PC-9 (cell line): ENCODE measurements around the gene HMGN4. TPM values are rescaled to one million over a fixed set of nuclear protein-coding genes. Genes with fewer than 3 reads are reported as not detected.
A peak's percentile ranks its signal among the peaks of the same experiment; 100 is the strongest.

Experiments
- BruUV-seq: library from RNA; stranded (reverse); fragments of 400-500 nt; replicated peaks from 2 replicates; lab custom pipeline; 2021; lab: Mats Ljungman, UMichigan
- CTCF ChIA-PET: fragments of 300-600 bp; sonication (Branson Sonifier 250); formaldehyde crosslinking; loops from one replicate; lab custom pipeline; 2022; ENCODE audit warnings: antibody characterized with exemption; lab: Charles Lee
- POLR2A ChIA-PET: fragments of 300-600 bp; sonication (Branson Sonifier 250); formaldehyde crosslinking; loops from one replicate; lab custom pipeline; 2022; ENCODE audit warnings: antibody characterized with exemption; ENCODE audit not compliant: unreplicated experiment; lab: Charles Lee
- DNase-seq, 2 experiments: peaks; one replicate each; pipeline versions ENCODE4 v3.0.0 to v3.0.0-alpha.2; 2015 to 2022; ENCODE audit warnings: mixed read lengths in 1 of 2
- H2AFZ ChIP-seq: fragments of 200-600 bp; sonication (generic); 2 replicates; pipeline ENCODE4 v1.8.1; 2017; ENCODE audit warnings: antibody characterized with exemption
- H3F3A ChIP-seq: fragments of 200-600 bp; sonication (generic); 2 replicates; pipeline ENCODE4 v1.8.1; 2017; ENCODE audit warnings: antibody characterized with exemption, mild to moderate bottlenecking, low read depth; ENCODE audit not compliant: insufficient read depth
- H3K27ac ChIP-seq: fragments of 200-600 bp; sonication (generic); 2 replicates; pipeline ENCODE4 v1.6.1; 2016; ENCODE audit warnings: mixed run types
- H3K27me3 ChIP-seq: fragments of 200-600 bp; sonication (generic); 2 replicates; pipeline ENCODE4 v1.6.1; 2016; ENCODE audit warnings: low read depth, mixed run types; ENCODE audit not compliant: insufficient read depth
- H3K36me3 ChIP-seq: fragments of 200-600 bp; sonication (generic); 2 replicates; pipeline ENCODE4 v1.6.1; 2016; ENCODE audit warnings: low read depth, mixed run types
- H3K4me1 ChIP-seq: fragments of 200-600 bp; sonication (generic); replicated peaks from 2 replicates; pipeline ENCODE4 v1.6.1; 2016; ENCODE audit warnings: mixed run types; ENCODE audit not compliant: insufficient read depth
- H3K4me2 ChIP-seq: fragments of 200-600 bp; sonication (generic); 2 replicates; pipeline ENCODE4 v1.6.1; 2017; ENCODE audit warnings: mixed run types
- H3K4me3 ChIP-seq: fragments of 200-600 bp; sonication (generic); 2 replicates; pipeline ENCODE4 v1.6.1; 2016; ENCODE audit warnings: mixed run types
- H3K79me2 ChIP-seq: fragments of 200-600 bp; sonication (generic); 2 replicates; pipeline ENCODE4 v1.6.1; 2017; ENCODE audit warnings: low read depth, mixed run types
- H3K9me2 ChIP-seq: fragments of 200-600 bp; sonication (generic); 2 replicates; pipeline ENCODE4 v1.8.1; 2017; ENCODE audit warnings: mild to moderate bottlenecking; ENCODE audit not compliant: insufficient read depth
- H3K9me3 ChIP-seq: fragments of 200-600 bp; sonication (generic); 2 replicates; pipeline ENCODE4 v1.8.1; 2016; ENCODE audit warnings: low read depth; ENCODE audit not compliant: insufficient read depth
- H4K20me1 ChIP-seq: fragments of 200-600 bp; sonication (generic); 2 replicates; pipeline ENCODE4 v1.8.1; 2017; ENCODE audit not compliant: insufficient read depth
- EZH2 ChIP-seq: fragments of 200-600 bp; sonication (generic); IDR thresholded peaks from 2 replicates; pipeline ENCODE4 v1.8.0; 2017; ENCODE audit warnings: antibody characterized with exemption, low read depth
- intact Hi-C: fragments of 100-400 bp; cut with micrococcal nuclease; formaldehyde crosslinking; loops from one replicate; pipeline ENCODE4 v1.10.0; 2022; ENCODE audit not compliant: unreplicated experiment
- total RNA-seq: library from RNA; stranded (reverse); gene quantifications from 2 replicates; pipeline ENCODE4 v1.2.3, GENCODE V29; 2021
- TF ChIP-seq, protein P1 (sequence below): fragments of 200-600 bp; sonication (generic); conservative IDR thresholded peaks from 2 replicates; pipeline ENCODE4 v1.6.1; 2017; ENCODE audit warnings: mixed run types, antibody characterized with exemption, mild to moderate bottlenecking, moderate library complexity

Gene HMGN4
- total RNA-seq, 1 experiment from 2014 or later: 86.9 TPM

DNA sequence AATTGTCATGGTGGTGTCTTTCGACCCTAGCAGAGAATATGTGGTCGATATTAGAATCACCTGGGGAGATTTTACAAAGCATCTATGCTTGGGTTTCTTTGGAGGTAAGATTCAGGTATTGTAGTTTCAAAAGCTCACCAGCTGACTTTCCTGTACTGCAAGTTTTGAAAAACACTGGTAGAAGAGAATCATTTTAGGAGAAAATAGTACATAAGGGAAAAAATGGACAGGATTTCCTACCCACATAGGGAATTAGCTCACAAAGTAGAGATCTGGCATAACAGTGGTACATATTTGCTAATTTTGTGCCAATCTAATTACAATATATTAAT is 31.2 kb downstream of the HMGN4 start:
- H3K9me2 ChIP-seq: no peaks in the 10 kb centered on the region
- POLR2A ChIA-PET: interaction anchor here (0.7 kb wide), 1 partner anchor 13 kb away, joined by 3 read pairs; no protein-coding TSS in a partner anchor
- peak overlapping the region; percentile 64 for H3K4me2 ChIP-seq
- H3K4me3 ChIP-seq: peak overlapping the region; percentile 59; the same call in 1 of the 2 replicates
- BruUV-seq: no TSS peak
- no peak for DNase-seq
- 0 out of 2 replicates have a peak overlapping the region, but pooled peaks have one; percentile 71 for H2AFZ ChIP-seq
- CTCF ChIA-PET: interaction anchor here (0.6 to 1.2 kb wide), 8 partner anchors 13 to 1131 kb away, joined by 3 to 13 read pairs (median 4); no protein-coding TSS in a partner anchor
- TF ChIP-seq EZH2: no peak
- TF ChIP-seq, protein P1, sequence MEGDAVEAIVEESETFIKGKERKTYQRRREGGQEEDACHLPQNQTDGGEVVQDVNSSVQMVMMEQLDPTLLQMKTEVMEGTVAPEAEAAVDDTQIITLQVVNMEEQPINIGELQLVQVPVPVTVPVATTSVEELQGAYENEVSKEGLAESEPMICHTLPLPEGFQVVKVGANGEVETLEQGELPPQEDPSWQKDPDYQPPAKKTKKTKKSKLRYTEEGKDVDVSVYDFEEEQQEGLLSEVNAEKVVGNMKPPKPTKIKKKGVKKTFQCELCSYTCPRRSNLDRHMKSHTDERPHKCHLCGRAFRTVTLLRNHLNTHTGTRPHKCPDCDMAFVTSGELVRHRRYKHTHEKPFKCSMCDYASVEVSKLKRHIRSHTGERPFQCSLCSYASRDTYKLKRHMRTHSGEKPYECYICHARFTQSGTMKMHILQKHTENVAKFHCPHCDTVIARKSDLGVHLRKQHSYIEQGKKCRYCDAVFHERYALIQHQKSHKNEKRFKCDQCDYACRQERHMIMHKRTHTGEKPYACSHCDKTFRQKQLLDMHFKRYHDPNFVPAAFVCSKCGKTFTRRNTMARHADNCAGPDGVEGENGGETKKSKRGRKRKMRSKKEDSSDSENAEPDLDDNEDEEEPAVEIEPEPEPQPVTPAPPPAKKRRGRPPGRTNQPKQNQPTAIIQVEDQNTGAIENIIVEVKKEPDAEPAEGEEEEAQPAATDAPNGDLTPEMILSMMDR: no peak
- H3F3A ChIP-seq: peaks cover 20% of the 10 kb centered on the region
- no peak overlapping the region for H3K27ac ChIP-seq
- intact Hi-C loops: no loop called here
- H3K9me3 ChIP-seq: no peaks in the 10 kb centered on the region
- no peaks in the 10 kb centered on the region for H3K36me3 ChIP-seq
- H3K4me1 ChIP-seq: no peaks in the 10 kb centered on the region
- no peaks in the 10 kb centered on the region for H3K27me3 ChIP-seq
- no peaks in the 10 kb centered on the region for H4K20me1 ChIP-seq
- no peaks in the 10 kb centered on the region for H3K79me2 ChIP-seq

DNA sequence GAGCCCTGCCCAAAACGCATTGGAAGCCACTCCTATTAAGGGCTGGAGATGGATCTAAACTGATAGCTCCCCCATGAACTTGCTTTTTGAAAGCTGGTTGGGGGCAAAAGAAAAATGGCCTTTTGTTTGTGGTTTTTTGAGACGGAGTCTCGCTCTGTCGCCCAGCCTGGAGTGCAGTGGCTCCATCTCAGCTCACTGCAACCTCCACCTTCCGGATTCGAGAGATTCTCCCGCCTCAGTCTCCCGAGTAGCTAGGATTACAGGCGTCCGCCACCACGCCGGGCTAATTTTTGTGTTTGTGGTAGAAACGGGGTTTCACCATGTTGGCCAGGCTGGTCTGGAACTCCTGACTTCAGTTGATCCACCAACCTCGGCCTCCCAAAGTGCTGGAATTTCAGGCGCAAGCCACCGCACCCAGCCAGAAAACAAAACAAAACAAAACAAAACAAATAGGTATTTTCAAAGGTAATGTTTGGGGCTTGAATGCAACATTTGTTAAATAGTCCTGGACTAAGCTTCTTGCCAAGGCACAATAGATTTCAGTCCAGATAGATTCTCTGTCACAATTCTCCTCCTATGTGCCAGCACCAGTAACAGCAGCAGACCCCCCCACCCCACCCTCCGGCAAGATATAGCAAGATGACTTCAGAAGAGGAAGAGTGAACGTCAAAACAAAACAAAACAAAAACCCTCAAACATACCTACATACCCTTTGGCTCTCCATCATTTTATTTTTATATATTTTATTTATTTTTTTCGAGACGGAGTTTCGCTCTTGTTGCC is 32.1 kb downstream of the HMGN4 start:
- CTCF ChIA-PET: interaction anchor here (1.1 to 1.2 kb wide), 2 partner anchors 25 to 229 kb away, joined by 4 read pairs; no protein-coding TSS in a partner anchor
- H3K9me2 ChIP-seq: no peaks in the 10 kb centered on the region

More for the DNA sequence above, 32.1 kb downstream of the HMGN4 start:
- TF ChIP-seq, protein P1: no peak
- no peak for TF ChIP-seq EZH2
- Histone ChIP-seq H3K9me3 (no peaks in the 10 kb centered on the region), H3K4me2 (peak overlapping the region; percentile 64; the same call in 1 of the 2 replicates), H2AFZ (no peak overlapping the region), H3K27ac (no peak overlapping the region), H3K36me3 (no peaks in the 10 kb centered on the region), H3K4me1 (no peaks in the 10 kb centered on the region), H3K79me2 (no peaks in the 10 kb centered on the region), H3F3A (peaks cover 24% of the 10 kb centered on the region), H3K4me3 (no peak overlapping the region), H4K20me1 (no peaks in the 10 kb centered on the region), H3K27me3 (no peaks in the 10 kb centered on the region)
- DNase-seq: no peak
- BruUV-seq: no TSS peak
- POLR2A ChIA-PET: interaction anchor here (0.7 kb wide), 1 partner anchor 371 kb away, joined by 9 read pairs; no protein-coding TSS in a partner anchor
- intact Hi-C loops: no loop called here
